ENCODE data around the gene ACER1.

- TF ChIP-seq POLR2A (IDR thresholded peaks at IDR 0.05; ENCODE audit: low read depth, low read length): no peak
- no peak for TF ChIP-seq POU2F2 (IDR thresholded peaks at IDR 0.05; ENCODE audit: low read depth, low read length)
- no peak for TF ChIP-seq POLR2AphosphoS5 (IDR thresholded peaks at IDR 0.05; ENCODE audit: low read depth, low read length)
- TF ChIP-seq TAF1 (IDR thresholded peaks at IDR 0.05; ENCODE audit: low read depth, low read length): no peak
- TF ChIP-seq SPI1 (IDR thresholded peaks at IDR 0.05; ENCODE audit: low read depth, low read length): no peak
- TF ChIP-seq PAX5 (IDR thresholded peaks at IDR 0.05; ENCODE audit: insufficient read depth, low read length, severe bottlenecking): no peak
Observed at GRCh38 chr19:6292006-6292405, 41.4 kb downstream of the ACER1 start.
